Kidney (tissue), 11 donors: ENCODE measurements around the gene LIMS3. TPM values are rescaled to one million over a fixed set of nuclear protein-coding genes. Genes with fewer than 3 reads are reported as not detected.
"Not testable (repeated sequence)": the region's sequence is repeated elsewhere in the genome, so short reads cannot be mapped to it uniquely, and the experiment has no call there.

Experiments used
- DNase-seq, 5 donors: peaks; one replicate each; pipeline ENCODE4 v3.0.0-alpha.2; 2013 to 2020
- FAIRE-seq: peaks from 2 replicates; lab custom pipeline; 2012; peaks lifted over from hg19 to GRCh38; lab: Jason Lieb, UNC
- H3K27ac ChIP-seq, 2 donors: one replicate each; pipeline ENCODE4 v1.7.0; 2013; ENCODE audit warnings: low read depth in 2 of 2, low read length in 2 of 2, inconsistent platforms in 1 of 2
- H3K27me3 ChIP-seq: one replicate; pipeline ENCODE4 v1.7.1; 2013; ENCODE audit warnings: low read length, inconsistent platforms; ENCODE audit not compliant: control insufficient read depth, insufficient read depth
- H3K36me3 ChIP-seq, 3 donors: one replicate each; pipeline versions ENCODE4 v1.7.0 to v1.7.1; 2013; ENCODE audit warnings: low read length in 3 of 3, control low read depth in 1 of 3, inconsistent platforms in 1 of 3; ENCODE audit not compliant: insufficient read depth in 3 of 3, control insufficient read depth in 2 of 3
- H3K4me1 ChIP-seq, 3 donors: one replicate each; pipeline versions ENCODE4 v1.7.0 to v1.7.1; 2013; ENCODE audit warnings: low read length in 3 of 3, inconsistent platforms in 1 of 3, low read depth in 1 of 3; ENCODE audit not compliant: control insufficient read depth in 2 of 3, insufficient read depth in 2 of 3
- H3K4me3 ChIP-seq, 3 donors: one replicate each; pipeline versions ENCODE4 v1.7.0 to v1.8.1; 2013; ENCODE audit warnings: low read length in 3 of 3, control low read depth in 1 of 3, inconsistent platforms in 1 of 3
- H3K9ac ChIP-seq, 3 donors: one replicate each; pipeline versions ENCODE4 v1.7.0 to v1.7.1; 2013; ENCODE audit warnings: low read length in 3 of 3, control low read depth in 1 of 3, inconsistent platforms in 1 of 3
- H3K9me3 ChIP-seq, 3 donors: one replicate each; pipeline versions ENCODE4 v1.7.0 to v1.7.1; 2013; ENCODE audit warnings: low read length in 3 of 3, control low read depth in 1 of 3, inconsistent platforms in 1 of 3; ENCODE audit not compliant: control insufficient read depth in 2 of 3, insufficient read depth in 1 of 3
- intact Hi-C: fragments of 100-400 bp; cut with DNase I; formaldehyde crosslinking; loops from one replicate; pipeline ENCODE4 v1.11.1; 2022
- polyA plus RNA-seq: library from polyadenylated mRNA; stranded (reverse); fragments of 350-450 nt; fragmentation: Illumina TruSeq; extraction: RNeasy Lipid Tissue Mini Kit (QIAGEN cat#74804); gene quantifications from one replicate; pipeline ENCODE4 v1.2.3, GENCODE V29; 2014; ENCODE audit warnings: low read depth, low replicate concordance; ENCODE audit not compliant: insufficient read depth
- total RNA-seq: library from RNA; stranded (reverse); fragmentation: NEBNext Ultra II Directional; extraction: Animal tissue kit (Norgen Biotek cat#: 25700); gene quantifications from one replicate; pipeline ENCODE4 v1.2.1, GENCODE V29; 2021
- donor health status: control.
- donor health status: control.
- donor health status: DM: yes; HTN: yes; CAD: no.
- donor health status: Normal renal cell carcinoma (clear cell type).

Gene LIMS3
- total and polyA plus RNA-seq, 2 donors from 2014 or later = 1.5 TPM

- H3K9ac ChIP-seq, H3K27me3 ChIP-seq, H3K9me3 ChIP-seq, H3K4me3 ChIP-seq, FAIRE-seq, intact Hi-C loops, H3K4me1 ChIP-seq, H3K36me3 ChIP-seq, H3K27ac ChIP-seq, DNase-seq: not testable (repeated sequence)
Measured at GRCh38 chr2:109893736-109894135, 4.8 kb upstream of the LIMS3 start.

GRCh38 chr2:109894141-109894540 is 4.3 kb upstream of the LIMS3 start:
- intact Hi-C loops = not testable (repeated sequence)

GRCh38 chr2:109895090-109895869 is 3.2 kb upstream of the LIMS3 start:
- intact Hi-C loops, H3K9me3 ChIP-seq, H3K9ac ChIP-seq, H3K27ac ChIP-seq, H3K27me3 ChIP-seq, H3K36me3 ChIP-seq, FAIRE-seq, H3K4me1 ChIP-seq, DNase-seq, H3K4me3 ChIP-seq: not testable (repeated sequence)

More at GRCh38 chr2:109894141-109894540, 4.3 kb upstream of the LIMS3 start:
- FAIRE-seq, H3K4me3 ChIP-seq, H3K9ac ChIP-seq, DNase-seq, H3K27me3 ChIP-seq, H3K27ac ChIP-seq, H3K9me3 ChIP-seq, H3K4me1 ChIP-seq, H3K36me3 ChIP-seq: not testable (repeated sequence)

GRCh38 chr2:109896212-109896611 is 2.3 kb upstream of the LIMS3 start:
- H3K4me3 ChIP-seq, H3K27me3 ChIP-seq, H3K27ac ChIP-seq, H3K4me1 ChIP-seq, H3K9me3 ChIP-seq, H3K9ac ChIP-seq, FAIRE-seq, intact Hi-C loops, H3K36me3 ChIP-seq, DNase-seq: not testable (repeated sequence)

GRCh38 chr2:109897769-109898461 is 573 bp upstream of the LIMS3 start:
- H3K4me3 ChIP-seq, H3K27ac ChIP-seq, H3K4me1 ChIP-seq, H3K36me3 ChIP-seq, H3K9ac ChIP-seq, DNase-seq, H3K9me3 ChIP-seq, FAIRE-seq, intact Hi-C loops, H3K27me3 ChIP-seq: not testable (repeated sequence)

GRCh38 chr2:109905796-109906195 is 7.3 kb downstream of the LIMS3 start:
- H3K27ac ChIP-seq, H3K36me3 ChIP-seq, FAIRE-seq, H3K9me3 ChIP-seq, intact Hi-C loops, DNase-seq, H3K4me3 ChIP-seq, H3K9ac ChIP-seq, H3K4me1 ChIP-seq, H3K27me3 ChIP-seq: not testable (repeated sequence)

- H3K9me3 ChIP-seq, H3K27me3 ChIP-seq, H3K4me3 ChIP-seq, intact Hi-C loops, H3K4me1 ChIP-seq, H3K36me3 ChIP-seq, H3K9ac ChIP-seq, FAIRE-seq, H3K27ac ChIP-seq, DNase-seq: not testable (repeated sequence)
Measured at GRCh38 chr2:109908626-109909025, 10.1 kb downstream of the LIMS3 start.

GRCh38 chr2:109910789-109911188 is 12.3 kb downstream of the LIMS3 start:
- H3K4me1 ChIP-seq, H3K27ac ChIP-seq, H3K27me3 ChIP-seq, H3K9ac ChIP-seq, FAIRE-seq, H3K4me3 ChIP-seq, DNase-seq, intact Hi-C loops, H3K9me3 ChIP-seq, H3K36me3 ChIP-seq: not testable (repeated sequence)
